ENCODE results near the gene TUBGCP5. TPM values are rescaled to one million over a fixed set of nuclear protein-coding genes. Genes with fewer than 3 reads are reported as not detected.
A peak's percentile ranks its signal among the peaks of the same experiment; 100 is the strongest.

TUBGCP5 gene
- total and polyA plus RNA-seq, 2 experiments from 2014 or later, result 12.0 to 21.7 TPM

DNA sequence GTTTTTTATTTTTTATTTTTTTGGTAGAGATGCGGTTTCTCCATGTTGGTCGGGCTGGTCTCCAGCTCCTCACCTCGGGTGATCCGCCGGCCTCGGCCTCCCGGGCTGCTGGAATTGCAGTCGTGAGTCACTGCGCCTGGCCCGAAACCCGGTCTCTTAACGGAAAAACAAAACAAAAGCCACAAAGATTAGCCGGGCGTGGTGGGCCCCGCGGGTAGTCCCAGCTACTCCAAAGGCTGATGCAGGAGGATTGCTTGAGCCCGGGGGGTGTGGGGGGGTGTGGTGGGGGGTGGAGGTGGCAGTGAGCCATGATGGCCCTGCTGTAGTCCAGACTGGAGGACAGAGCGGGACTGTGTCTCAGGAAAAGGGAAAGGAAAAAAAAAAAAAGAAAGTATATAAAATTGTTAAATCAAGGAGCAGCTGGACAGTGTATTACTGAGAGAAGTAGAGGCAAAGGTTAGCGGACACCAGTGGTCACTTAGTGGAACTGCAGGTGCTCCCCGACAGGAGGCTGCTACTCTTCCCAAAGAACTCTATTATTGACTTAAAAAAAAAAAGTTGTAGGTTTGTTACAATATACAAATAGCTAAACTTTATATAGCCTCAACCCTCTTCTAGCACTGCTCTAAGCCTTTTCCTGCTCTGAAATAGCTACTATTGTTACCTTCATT, 30.3 kb upstream of the TUBGCP5 start:
- Histone ChIP-seq H3K4me2 (no peak overlapping the region), H3K27ac (ENCODE audit: low read depth) (no peak overlapping the region), H3K79me2 (replicated peaks; ENCODE audit: insufficient read depth) (no peaks in the 10 kb centered on the region), H3F3A (replicated peaks; ENCODE audit: low read depth) (no peaks in the 10 kb centered on the region), H2AFZ (no peak overlapping the region), H3K27me3 (ENCODE audit: insufficient read depth) (no peaks in the 10 kb centered on the region), H4K20me1 (replicated peaks; ENCODE audit: insufficient read depth) (no peaks in the 10 kb centered on the region), H3K9me2 (ENCODE audit: insufficient read depth) (no peaks in the 10 kb centered on the region), H3K36me3 (ENCODE audit: insufficient read depth) (no peaks in the 10 kb centered on the region), H3K4me3 (no peak overlapping the region), H3K4me1 (ENCODE audit: insufficient read depth) (no peaks in the 10 kb centered on the region)
- DNase-seq (ENCODE audit: low spot score) (peak; percentile 60), ATAC-seq (peak; percentile 82)
- 0 out of 3 replicates have a peak, but pooled peaks cover 3% of the 10 kb centered on the region for H3K36me3 Mint-ChIP-seq (ENCODE audit: low read depth)
- no peak overlapping the region for H3K4me3 Mint-ChIP-seq
- TF ChIP-seq, protein P1, sequence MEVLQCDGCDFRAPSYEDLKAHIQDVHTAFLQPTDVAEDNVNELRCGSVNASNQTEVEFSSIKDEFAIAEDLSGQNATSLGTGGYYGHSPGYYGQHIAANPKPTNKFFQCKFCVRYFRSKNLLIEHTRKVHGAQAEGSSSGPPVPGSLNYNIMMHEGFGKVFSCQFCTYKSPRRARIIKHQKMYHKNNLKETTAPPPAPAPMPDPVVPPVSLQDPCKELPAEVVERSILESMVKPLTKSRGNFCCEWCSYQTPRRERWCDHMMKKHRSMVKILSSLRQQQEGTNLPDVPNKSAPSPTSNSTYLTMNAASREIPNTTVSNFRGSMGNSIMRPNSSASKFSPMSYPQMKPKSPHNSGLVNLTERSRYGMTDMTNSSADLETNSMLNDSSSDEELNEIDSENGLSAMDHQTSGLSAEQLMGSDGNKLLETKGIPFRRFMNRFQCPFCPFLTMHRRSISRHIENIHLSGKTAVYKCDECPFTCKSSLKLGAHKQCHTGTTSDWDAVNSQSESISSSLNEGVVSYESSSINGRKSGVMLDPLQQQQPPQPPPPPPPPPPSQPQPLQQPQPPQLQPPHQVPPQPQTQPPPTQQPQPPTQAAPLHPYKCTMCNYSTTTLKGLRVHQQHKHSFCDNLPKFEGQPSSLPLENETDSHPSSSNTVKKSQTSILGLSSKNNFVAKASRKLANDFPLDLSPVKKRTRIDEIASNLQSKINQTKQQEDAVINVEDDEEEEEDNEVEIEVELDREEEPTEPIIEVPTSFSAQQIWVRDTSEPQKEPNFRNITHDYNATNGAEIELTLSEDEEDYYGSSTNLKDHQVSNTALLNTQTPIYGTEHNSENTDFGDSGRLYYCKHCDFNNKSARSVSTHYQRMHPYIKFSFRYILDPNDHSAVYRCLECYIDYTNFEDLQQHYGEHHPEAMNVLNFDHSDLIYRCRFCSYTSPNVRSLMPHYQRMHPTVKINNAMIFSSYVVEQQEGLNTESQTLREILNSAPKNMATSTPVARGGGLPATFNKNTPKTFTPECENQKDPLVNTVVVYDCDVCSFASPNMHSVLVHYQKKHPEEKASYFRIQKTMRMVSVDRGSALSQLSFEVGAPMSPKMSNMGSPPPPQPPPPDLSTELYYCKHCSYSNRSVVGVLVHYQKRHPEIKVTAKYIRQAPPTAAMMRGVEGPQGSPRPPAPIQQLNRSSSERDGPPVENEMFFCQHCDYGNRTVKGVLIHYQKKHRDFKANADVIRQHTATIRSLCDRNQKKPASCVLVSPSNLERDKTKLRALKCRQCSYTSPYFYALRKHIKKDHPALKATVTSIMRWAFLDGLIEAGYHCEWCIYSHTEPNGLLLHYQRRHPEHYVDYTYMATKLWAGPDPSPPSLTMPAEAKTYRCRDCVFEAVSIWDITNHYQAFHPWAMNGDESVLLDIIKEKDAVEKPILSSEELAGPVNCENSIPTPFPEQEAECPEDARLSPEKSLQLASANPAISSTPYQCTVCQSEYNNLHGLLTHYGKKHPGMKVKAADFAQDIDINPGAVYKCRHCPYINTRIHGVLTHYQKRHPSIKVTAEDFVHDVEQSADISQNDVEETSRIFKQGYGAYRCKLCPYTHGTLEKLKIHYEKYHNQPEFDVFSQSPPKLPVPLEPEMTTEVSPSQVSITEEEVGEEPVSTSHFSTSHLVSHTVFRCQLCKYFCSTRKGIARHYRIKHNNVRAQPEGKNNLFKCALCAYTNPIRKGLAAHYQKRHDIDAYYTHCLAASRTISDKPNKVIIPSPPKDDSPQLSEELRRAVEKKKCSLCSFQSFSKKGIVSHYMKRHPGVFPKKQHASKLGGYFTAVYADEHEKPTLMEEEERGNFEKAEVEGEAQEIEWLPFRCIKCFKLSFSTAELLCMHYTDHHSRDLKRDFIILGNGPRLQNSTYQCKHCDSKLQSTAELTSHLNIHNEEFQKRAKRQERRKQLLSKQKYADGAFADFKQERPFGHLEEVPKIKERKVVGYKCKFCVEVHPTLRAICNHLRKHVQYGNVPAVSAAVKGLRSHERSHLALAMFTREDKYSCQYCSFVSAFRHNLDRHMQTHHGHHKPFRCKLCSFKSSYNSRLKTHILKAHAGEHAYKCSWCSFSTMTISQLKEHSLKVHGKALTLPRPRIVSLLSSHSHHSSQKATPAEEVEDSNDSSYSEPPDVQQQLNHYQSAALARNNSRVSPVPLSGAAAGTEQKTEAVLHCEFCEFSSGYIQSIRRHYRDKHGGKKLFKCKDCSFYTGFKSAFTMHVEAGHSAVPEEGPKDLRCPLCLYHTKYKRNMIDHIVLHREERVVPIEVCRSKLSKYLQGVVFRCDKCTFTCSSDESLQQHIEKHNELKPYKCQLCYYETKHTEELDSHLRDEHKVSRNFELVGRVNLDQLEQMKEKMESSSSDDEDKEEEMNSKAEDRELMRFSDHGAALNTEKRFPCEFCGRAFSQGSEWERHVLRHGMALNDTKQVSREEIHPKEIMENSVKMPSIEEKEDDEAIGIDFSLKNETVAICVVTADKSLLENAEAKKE (CRISPR knock-in tag; IDR thresholded peaks at IDR 0.05), result no peak
- no peak for TF ChIP-seq NANOG (IDR thresholded peaks at IDR 0.05; ENCODE audit: borderline replicate concordance)
- TF ChIP-seq, protein P2, sequence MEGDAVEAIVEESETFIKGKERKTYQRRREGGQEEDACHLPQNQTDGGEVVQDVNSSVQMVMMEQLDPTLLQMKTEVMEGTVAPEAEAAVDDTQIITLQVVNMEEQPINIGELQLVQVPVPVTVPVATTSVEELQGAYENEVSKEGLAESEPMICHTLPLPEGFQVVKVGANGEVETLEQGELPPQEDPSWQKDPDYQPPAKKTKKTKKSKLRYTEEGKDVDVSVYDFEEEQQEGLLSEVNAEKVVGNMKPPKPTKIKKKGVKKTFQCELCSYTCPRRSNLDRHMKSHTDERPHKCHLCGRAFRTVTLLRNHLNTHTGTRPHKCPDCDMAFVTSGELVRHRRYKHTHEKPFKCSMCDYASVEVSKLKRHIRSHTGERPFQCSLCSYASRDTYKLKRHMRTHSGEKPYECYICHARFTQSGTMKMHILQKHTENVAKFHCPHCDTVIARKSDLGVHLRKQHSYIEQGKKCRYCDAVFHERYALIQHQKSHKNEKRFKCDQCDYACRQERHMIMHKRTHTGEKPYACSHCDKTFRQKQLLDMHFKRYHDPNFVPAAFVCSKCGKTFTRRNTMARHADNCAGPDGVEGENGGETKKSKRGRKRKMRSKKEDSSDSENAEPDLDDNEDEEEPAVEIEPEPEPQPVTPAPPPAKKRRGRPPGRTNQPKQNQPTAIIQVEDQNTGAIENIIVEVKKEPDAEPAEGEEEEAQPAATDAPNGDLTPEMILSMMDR (conservative IDR thresholded peaks at IDR 0.05; ENCODE audit: low read depth in 2 of 2), result peak; percentile 25 to 45
- no peak for TF ChIP-seq ZNF114 (CRISPR knock-in tag; IDR thresholded peaks at IDR 0.05)
- H3K9me3 Mint-ChIP-seq, result peaks cover 9% of the 10 kb centered on the region
- peaks cover 9% of the 10 kb centered on the region; the same call in 2 of the 3 replicates for H3K4me1 Mint-ChIP-seq
- no peak overlapping the region for H3K27ac Mint-ChIP-seq
- peaks cover 2% of the 10 kb centered on the region for H3K27me3 Mint-ChIP-seq (ENCODE audit: insufficient read depth, low read depth, poor library complexity)
